GM15510 (cell line): ENCODE results near the gene NT5DC3.

ENCODE experiments used
- POLR2A ChIP-seq: IDR thresholded peaks from 3 replicates; pipeline ENCODE4 v1.6.1; 2011; ENCODE audit warnings: borderline replicate concordance; ENCODE audit not compliant: insufficient read length; ENCODE audit errors: extremely low read depth

The NT5DC3 gene

GRCh38 chr12:103742349-103742932, 98.6 kb downstream of the NT5DC3 start:
- no peak for TF ChIP-seq POLR2A

- no peak for TF ChIP-seq POLR2A
These were observed 103.2 kb downstream of the NT5DC3 start for GRCh38 chr12:103737881-103738280.

- TF ChIP-seq POLR2A, result no peak
These were observed 104.5 kb downstream of the NT5DC3 start for GRCh38 chr12:103736572-103736971.

- TF ChIP-seq POLR2A, result no peak
These were observed 105.7 kb downstream of the NT5DC3 start for GRCh38 chr12:103735291-103735690.

GRCh38 chr12:103734863-103735262, 106.2 kb downstream of the NT5DC3 start:
- no peak for TF ChIP-seq POLR2A

- TF ChIP-seq POLR2A, result no peak
These were observed 109.5 kb downstream of the NT5DC3 start for GRCh38 chr12:103731539-103731938.

- no peak for TF ChIP-seq POLR2A
These were observed 111.5 kb downstream of the NT5DC3 start for GRCh38 chr12:103729499-103729898.

- TF ChIP-seq POLR2A, result no peak
These were observed 112.7 kb downstream of the NT5DC3 start for GRCh38 chr12:103728323-103728722.

- no peak for TF ChIP-seq POLR2A
These were observed 113.4 kb downstream of the NT5DC3 start for GRCh38 chr12:103727638-103728037.

GRCh38 chr12:103725398-103725797, 115.6 kb downstream of the NT5DC3 start:
- no peak for TF ChIP-seq POLR2A
